Tibial nerve (tissue), 4 donors: ENCODE measurements around the gene ERAP2. TPM values are rescaled to one million over a fixed set of nuclear protein-coding genes. Genes with fewer than 3 reads are reported as not detected.

ENCODE experiments used
- DNase-seq, 2 donors: peaks; one replicate each; pipeline ENCODE4 v3.0.0-alpha.2; 2019; ENCODE audit warnings: low spot score in 2 of 2
- H3K27ac ChIP-seq, 4 donors: fragments of 200-600 bp; sonication (generic) in 3 of 4; one replicate each; pipeline ENCODE4 v1.5.1; 2017 to 2019; ENCODE audit warnings: mild to moderate bottlenecking in 1 of 4
- H3K27me3 ChIP-seq, 2 donors: fragments of 200-600 bp; sonication (generic) in 1 of 2; one replicate each; pipeline versions ENCODE4 v1.5.1 to v1.6.0; 2017 to 2019
- H3K36me3 ChIP-seq, 3 donors: fragments of 200-600 bp; sonication (generic); one replicate each; pipeline ENCODE4 v1.5.1; 2018 to 2019
- H3K4me1 ChIP-seq, 4 donors: fragments of 200-600 bp; sonication (generic) in 3 of 4; one replicate each; pipeline ENCODE4 v1.5.1; 2017 to 2019
- H3K4me3 ChIP-seq, 4 donors: fragments of 200-600 bp; sonication (generic) in 3 of 4; one replicate each; pipeline ENCODE4 v1.5.1; 2017 to 2019; ENCODE audit warnings: mild to moderate bottlenecking in 1 of 4, moderate library complexity in 1 of 4
- H3K9me3 ChIP-seq, 4 donors: fragments of 200-600 bp; sonication (generic) in 3 of 4; one replicate each; pipeline ENCODE4 v1.5.1; 2017 to 2019
- EP300 ChIP-seq, 2 donors: sonication (generic); formaldehyde crosslinking; IDR thresholded peaks; one replicate each; pipeline ENCODE4 v1.6.1; 2017; ENCODE audit warnings: antibody characterized with exemption in 2 of 2, mild to moderate bottlenecking in 1 of 2
- POLR2A ChIP-seq, 2 donors: fragments of 450-650 bp; IDR thresholded peaks; one replicate each; pipeline ENCODE4 v1.6.1; 2017; ENCODE audit warnings: antibody characterized with exemption in 2 of 2, mild to moderate bottlenecking in 2 of 2, moderate library complexity in 2 of 2
- WGBS, 2 donors: methylation state at CpG; one replicate each; pipeline ENCODE4 v1.1.5; 2018; 5-methylcytosine and 5-hydroxymethylcytosine counted together
- total RNA-seq, 4 donors: library from RNA; depleted of rRNA; stranded (reverse); fragments of >200 nt; gene quantifications; one replicate each; pipeline ENCODE4 v1.1.0, GENCODE V29; 2016
- TF ChIP-seq, protein P1 (sequence below), 5 experiments: fragments of 200-600 bp in 3 of 5; fragments of 450-650 bp in 2 of 5; sonication (generic) in 3 of 5; IDR thresholded peaks; one replicate each; pipeline ENCODE4 v1.5.1; 2016 to 2019; ENCODE audit warnings: antibody characterized with exemption in 5 of 5, mild to moderate bottlenecking in 3 of 5, moderate library complexity in 2 of 5

ERAP2 gene
- total RNA-seq, 4 donors from 2014 or later = 9.9 to 18.6 (median 12.2) TPM

DNA sequence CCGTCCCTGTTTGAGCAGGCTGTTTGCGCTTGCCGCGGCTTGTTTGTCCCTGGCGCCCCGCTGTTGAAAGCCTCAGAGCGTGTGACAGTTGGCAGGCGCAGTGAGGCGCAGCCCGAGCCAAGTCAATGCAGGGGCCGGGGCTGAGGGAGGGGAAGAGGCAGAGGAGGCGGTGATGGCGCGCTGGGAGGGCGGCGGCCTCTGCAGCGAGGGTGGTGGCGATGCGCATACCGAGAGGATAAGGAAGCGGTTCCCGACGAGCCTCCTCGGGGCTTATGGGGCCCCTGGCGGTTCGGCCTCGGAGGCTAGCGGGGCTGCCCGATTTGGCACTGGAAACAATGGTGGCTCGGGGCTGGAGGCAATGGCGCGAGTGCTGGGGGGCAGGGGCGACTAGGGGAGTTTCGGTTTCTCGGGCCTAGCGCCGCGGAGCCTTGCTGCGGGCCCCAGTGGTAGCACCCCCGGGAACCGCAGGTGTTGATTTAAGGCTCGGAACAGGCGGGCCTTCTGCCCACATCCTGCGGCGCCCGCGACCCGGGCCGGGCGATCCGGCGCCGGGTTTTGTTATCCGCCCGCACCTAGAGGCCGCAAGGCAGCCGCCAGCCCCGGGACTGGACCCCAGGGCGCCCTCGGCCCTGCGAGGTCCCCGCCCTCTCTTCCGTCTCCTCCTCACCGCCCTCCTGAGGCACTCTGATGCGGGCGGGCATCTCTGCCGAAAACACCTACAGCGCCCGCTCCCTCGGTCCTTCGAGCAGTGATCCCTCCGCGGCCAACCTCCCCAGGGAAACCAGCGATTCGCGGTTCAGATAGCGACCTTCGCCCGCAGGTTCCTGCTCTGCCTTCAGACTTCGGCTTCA lies 58.6 kb downstream of the ERAP2 start:
- 0 to 1% methylated on average over 48 to 68 of the region's 80 CpGs for WGBS, 2 donors
- Histone ChIP-seq H3K27me3 (no peaks in the 10 kb centered on the region), H3K36me3 (no peaks in the 10 kb centered on the region), H3K4me1 (peaks cover 0 to 44% (median 26%) of the 10 kb centered on the region in 4 donors), H3K9me3 (no peaks in the 10 kb centered on the region), H3K4me3 (peak overlapping the region; percentile 91 to 98 (median 96)), H3K27ac (peak overlapping the region; percentile 94 to 99 (median 97))
- TF ChIP-seq POLR2A (IDR thresholded peaks at IDR 0.05) (peak; percentile 55 to 85), EP300 (IDR thresholded peaks at IDR 0.05) (peak; percentile 19 to 81)
- TF ChIP-seq, protein P1, sequence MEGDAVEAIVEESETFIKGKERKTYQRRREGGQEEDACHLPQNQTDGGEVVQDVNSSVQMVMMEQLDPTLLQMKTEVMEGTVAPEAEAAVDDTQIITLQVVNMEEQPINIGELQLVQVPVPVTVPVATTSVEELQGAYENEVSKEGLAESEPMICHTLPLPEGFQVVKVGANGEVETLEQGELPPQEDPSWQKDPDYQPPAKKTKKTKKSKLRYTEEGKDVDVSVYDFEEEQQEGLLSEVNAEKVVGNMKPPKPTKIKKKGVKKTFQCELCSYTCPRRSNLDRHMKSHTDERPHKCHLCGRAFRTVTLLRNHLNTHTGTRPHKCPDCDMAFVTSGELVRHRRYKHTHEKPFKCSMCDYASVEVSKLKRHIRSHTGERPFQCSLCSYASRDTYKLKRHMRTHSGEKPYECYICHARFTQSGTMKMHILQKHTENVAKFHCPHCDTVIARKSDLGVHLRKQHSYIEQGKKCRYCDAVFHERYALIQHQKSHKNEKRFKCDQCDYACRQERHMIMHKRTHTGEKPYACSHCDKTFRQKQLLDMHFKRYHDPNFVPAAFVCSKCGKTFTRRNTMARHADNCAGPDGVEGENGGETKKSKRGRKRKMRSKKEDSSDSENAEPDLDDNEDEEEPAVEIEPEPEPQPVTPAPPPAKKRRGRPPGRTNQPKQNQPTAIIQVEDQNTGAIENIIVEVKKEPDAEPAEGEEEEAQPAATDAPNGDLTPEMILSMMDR (IDR thresholded peaks at IDR 0.05) = peak in 2 of 5 experiments; percentile 57 to 80
- DNase-seq = peak; percentile 80 to 85

DNA sequence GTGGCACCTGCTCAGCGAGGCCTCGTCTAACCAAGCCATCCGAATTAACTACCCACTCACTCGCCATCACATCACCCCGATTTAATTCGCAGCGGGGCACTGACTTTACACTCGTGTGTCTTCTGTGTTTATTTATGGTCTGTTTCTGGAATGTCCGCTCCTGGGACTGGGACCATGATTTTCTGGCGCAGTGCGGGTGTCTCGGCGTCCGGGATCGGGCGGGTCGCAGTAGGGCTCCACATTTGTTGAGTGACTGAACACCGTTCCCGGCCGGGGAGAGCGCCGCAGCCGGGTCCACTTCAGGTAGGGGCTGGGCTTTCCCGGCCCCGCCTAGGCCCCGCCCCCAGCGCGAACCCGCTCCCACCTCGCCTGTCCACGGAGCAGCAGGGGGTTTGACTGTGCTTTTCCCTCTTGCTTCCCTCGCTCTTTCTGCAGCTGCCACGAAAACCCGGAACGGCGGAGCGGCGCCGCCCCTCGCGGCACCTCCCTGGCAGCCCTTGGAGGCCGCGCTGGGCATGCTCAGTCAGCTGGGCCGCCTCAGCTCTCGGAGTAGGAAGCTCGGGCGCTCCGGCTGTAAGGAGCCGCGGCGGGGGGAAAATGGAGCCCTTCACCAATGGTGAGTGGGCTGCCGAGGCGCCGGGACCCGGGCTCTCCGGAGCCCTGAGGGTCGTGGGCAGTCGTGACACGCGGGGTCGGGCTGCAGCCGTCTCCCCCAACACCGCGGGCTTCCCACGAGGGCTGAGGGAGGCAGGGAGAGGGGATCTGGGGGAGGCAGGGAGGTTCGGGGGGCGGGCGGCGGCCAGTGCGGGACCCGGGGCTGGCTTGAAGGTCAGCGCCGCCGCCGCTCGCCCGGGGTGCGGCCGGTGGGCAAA lies 59.5 kb downstream of the ERAP2 start, which contains the start of gene LNPEP:
LNPEP (plus strand) TSS at position 522 of the 872 bp plus-strand sequence; CDS start at position 598, 76 bp downstream.
- H3K27ac ChIP-seq = peak within 1 kb of the TSS; percentile 94 to 99 (median 97)
- no peaks in the 10 kb centered on the region for H3K36me3 ChIP-seq
- peak; percentile 63 to 85 for TF ChIP-seq POLR2A (IDR thresholded peaks at IDR 0.05)
- TF ChIP-seq EP300 (IDR thresholded peaks at IDR 0.05) = peak; percentile 60 to 97
- TF ChIP-seq, protein P1 (IDR thresholded peaks at IDR 0.05) = peak in 2 of 5 experiments; percentile 35 to 59
- no peaks in the 10 kb centered on the region for H3K9me3 ChIP-seq
- peak within 1 kb of the TSS; percentile 91 to 98 (median 96) for H3K4me3 ChIP-seq
- WGBS, 2 donors = 1% methylated on average over 59 to 76 of the region's 79 CpGs
- no peaks in the 10 kb centered on the region for H3K27me3 ChIP-seq
- DNase-seq = peak; percentile 88 to 91
- peaks cover 0 to 48% (median 29%) of the 10 kb centered on the region in 4 donors for H3K4me1 ChIP-seq

DNA sequence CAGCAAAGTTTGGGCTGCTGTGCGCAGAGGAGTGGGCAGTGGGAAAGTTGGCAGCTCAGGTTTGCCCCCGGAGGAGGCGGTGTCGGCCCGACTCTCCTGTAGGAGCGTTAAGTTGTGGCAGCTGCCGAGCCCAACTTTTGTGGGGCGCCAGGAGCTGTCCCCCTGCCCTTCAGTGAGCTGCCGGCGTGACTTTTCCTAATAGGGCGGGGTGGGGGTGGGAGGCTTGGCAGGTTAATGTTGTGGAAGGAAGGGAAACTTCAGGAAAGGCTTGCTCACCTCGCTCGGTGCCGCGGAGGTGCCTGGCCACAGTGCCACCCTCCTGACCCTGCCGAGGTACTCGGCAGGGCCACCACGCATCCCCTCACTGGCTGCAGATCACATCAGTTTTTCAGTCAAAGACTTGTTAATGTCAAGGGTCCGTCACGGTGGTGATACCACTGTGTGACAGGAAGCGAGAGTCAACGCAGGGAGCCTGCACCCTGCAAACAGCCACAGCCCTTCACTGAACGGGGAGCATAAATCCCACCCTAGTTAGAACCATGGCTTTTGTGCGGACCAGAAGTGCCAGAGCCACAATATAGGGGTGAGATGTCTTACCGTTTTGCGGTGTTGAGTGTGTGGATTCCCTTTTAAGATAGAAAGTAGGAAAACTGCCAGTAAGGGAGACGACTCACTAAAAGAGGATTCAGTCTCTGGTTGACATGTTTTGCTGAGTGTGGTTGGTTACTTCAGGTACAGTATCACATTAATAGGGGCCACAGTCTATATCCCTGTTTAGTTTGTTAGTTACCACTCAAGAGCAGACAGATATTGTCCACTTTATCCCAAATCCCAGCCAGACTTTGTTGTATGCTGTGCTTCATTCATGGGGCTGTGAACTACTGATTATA lies 60.4 kb downstream of the ERAP2 start:
- TF ChIP-seq EP300 (IDR thresholded peaks at IDR 0.05) (no peak), POLR2A (IDR thresholded peaks at IDR 0.05) (no peak)
- TF ChIP-seq, protein P1 (IDR thresholded peaks at IDR 0.05) = no peak
- 0 to 1% methylated on average over 11 to 27 of the region's 27 CpGs for WGBS, 2 donors
- Histone ChIP-seq H3K27me3 (no peaks in the 10 kb centered on the region), H3K9me3 (no peaks in the 10 kb centered on the region), H3K4me3 (peak overlapping the region; percentile 91 to 98 (median 96)), H3K4me1 (peaks cover 0 to 49% (median 29%) of the 10 kb centered on the region in 4 donors), H3K27ac (peak overlapping the region; percentile 94 to 99 (median 97)), H3K36me3 (no peaks in the 10 kb centered on the region)
- DNase-seq = peak in 1 of 2 donors; percentile 13

DNA sequence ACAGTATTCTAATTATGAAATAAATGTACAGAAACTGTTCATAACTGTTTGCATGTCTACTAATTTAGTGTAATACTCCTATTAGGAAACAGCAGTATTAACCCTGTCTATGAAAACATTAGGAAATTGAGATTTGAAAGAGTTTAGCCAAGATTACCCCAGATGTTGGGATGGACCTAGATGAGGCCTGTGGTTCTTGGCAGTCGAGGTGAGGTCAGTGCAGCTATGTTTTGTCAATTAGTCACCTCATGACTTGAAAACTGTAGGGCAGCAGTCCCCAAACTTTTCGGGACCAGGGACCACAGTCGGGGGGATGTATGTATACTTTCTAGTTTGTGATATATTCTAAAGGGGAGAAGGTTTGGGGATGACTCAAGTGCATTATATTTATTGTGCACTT lies 64.3 kb downstream of the ERAP2 start:
- Histone ChIP-seq H3K4me3 (no peak overlapping the region), H3K36me3 (no peaks in the 10 kb centered on the region), H3K27ac (no peak overlapping the region), H3K4me1 (peaks cover 0 to 35% (median 12%) of the 10 kb centered on the region in 4 donors), H3K9me3 (no peaks in the 10 kb centered on the region), H3K27me3 (no peaks in the 10 kb centered on the region)
- 79 to 84% methylated on average over 3 of the region's 3 CpGs for WGBS, 2 donors
- no peak for DNase-seq
- TF ChIP-seq, protein P1 (IDR thresholded peaks at IDR 0.05) = no peak
- no peak for TF ChIP-seq POLR2A (IDR thresholded peaks at IDR 0.05)
- TF ChIP-seq EP300 (IDR thresholded peaks at IDR 0.05) = no peak
